Adrenal gland (tissue), 12 donors: ENCODE measurements around the gene HOXB8. TPM values are rescaled to one million over a fixed set of nuclear protein-coding genes. Genes with fewer than 3 reads are reported as not detected.
A peak's percentile ranks its signal among the peaks of the same experiment; 100 is the strongest.

Experiments used
- DNase-seq, 7 donors: peaks; one replicate each; pipeline ENCODE4 v3.0.0-alpha.2; 2019 to 2020
- H3K27ac ChIP-seq, 5 donors: fragments of 200-600 bp; sonication (generic) in 4 of 5; 1 replicate in 3 of 5; 2 replicates in 2 of 5; pipeline versions ENCODE4 v1.5.1 to v1.8.0; 2016 to 2020; ENCODE audit warnings: mild to moderate bottlenecking in 1 of 5
- H3K27me3 ChIP-seq: fragments of 200-600 bp; 2 replicates; pipeline ENCODE4 v1.8.0; 2021
- H3K36me3 ChIP-seq, 2 donors: fragments of 200-600 bp; replicated peaks in 1 of 2; 1 replicate in 1 of 2; 2 replicates in 1 of 2; pipeline versions ENCODE4 v1.5.1 to v1.8.0; 2018 to 2022
- H3K4me1 ChIP-seq, 2 donors: fragments of 200-600 bp; replicated peaks in 1 of 2; 1 replicate in 1 of 2; 2 replicates in 1 of 2; pipeline versions ENCODE4 v1.5.1 to v1.8.0; 2018 to 2021
- H3K4me3 ChIP-seq, 4 donors: fragments of 200-600 bp; sonication (generic) in 3 of 4; one replicate each; pipeline ENCODE4 v1.5.1; 2016 to 2018
- H3K9me3 ChIP-seq, 3 donors: fragments of 200-600 bp; sonication (generic) in 1 of 3; replicated peaks in 1 of 3; 1 replicate in 2 of 3; 2 replicates in 1 of 3; pipeline versions ENCODE4 v1.5.1 to v1.8.0; 2016 to 2021
- CTCF ChIP-seq, 6 experiments: fragments of 450-650 bp in 4 of 6; fragments of 200-600 bp in 2 of 6; sonication (generic) in 1 of 6; IDR thresholded peaks; 1 replicate in 5 of 6; 2 replicates in 1 of 6; pipeline versions ENCODE4 v1.5.1 to v1.8.0; 2016 to 2021; ENCODE audit warnings: antibody characterized with exemption in 6 of 6, mild to moderate bottlenecking in 2 of 6, moderate library complexity in 1 of 6
- POLR2A ChIP-seq, 2 donors: fragments of 450-650 bp; IDR thresholded peaks; one replicate each; pipeline ENCODE4 v1.6.1; 2017; ENCODE audit warnings: antibody characterized with exemption in 2 of 2, mild to moderate bottlenecking in 2 of 2, moderate library complexity in 1 of 2
- WGBS, 4 donors: extraction: QIAGEN DNeasy Blood & Tissue Kit in 2 of 4; methylation state at CpG; one replicate each; pipeline versions ENCODE4 v1.1.5 to v1.1.7; 2013 to 2017; 5-methylcytosine and 5-hydroxymethylcytosine counted together
- intact Hi-C, 2 donors: fragments of 100-400 bp; cut with DNase I; formaldehyde crosslinking; loops; one replicate each; pipeline versions ENCODE4 v1.14.1 to v1.15.0; 2022 to 2023
- polyA plus RNA-seq, 3 donors: library from polyadenylated mRNA; stranded (reverse); fragments of 200-250 nt in 2 of 3; fragments of 350-450 nt in 1 of 3; fragmentation: Illumina TruSeq in 1 of 3; extraction: RNeasy Lipid Tissue Mini Kit (QIAGEN cat#74804) in 1 of 3; gene quantifications; one replicate each; pipeline ENCODE4 v1.2.3, GENCODE V29; 2013 to 2014
- total RNA-seq, 9 donors: library from RNA; depleted of rRNA in 4 of 9; stranded (reverse); fragments of >200 nt in 4 of 9; fragments of 120-200 nt in 1 of 9; fragmentation: NEBNext Ultra II Directional in 1 of 9; extraction: Animal tissue kit (Norgen Biotek cat#: 25700) in 1 of 9; gene quantifications; one replicate each; pipeline versions ENCODE4 v1.1.0 to v1.2.4, GENCODE V29; 2013 to 2023
- donor health status: healthy with polysubstance abuse.
- donor health status: Bipolar disorder and iron deficiency.
- donor health status: DM: yes; HTN: yes; CAD: no.
- donor health status: DM: no; HTN: no; CAD: no.
- donor health status: DM: no; HTN: no; CAD: no.
- donor health status: DM: yes; HTN: yes; CAD: no.

HOXB8 gene
- total and polyA plus RNA-seq, 12 donors, result 0.72 to 13.3 (median 5.9) TPM

- H3K4me3 ChIP-seq, result peak overlapping the region in 2 of 4 donors; percentile 45 to 85
- TF ChIP-seq POLR2A (IDR thresholded peaks at IDR 0.05) (no peak), CTCF (IDR thresholded peaks at IDR 0.05) (no peak)
- peaks cover 3 to 30% of the 10 kb centered on the region in 2 donors for H3K4me1 ChIP-seq
- intact Hi-C loops, result loop anchor here (5.0 kb wide), 1 partner anchor 37 kb away; no protein-coding TSS in a partner anchor
- H3K36me3 ChIP-seq, result no peaks in the 10 kb centered on the region
- DNase-seq, result no peak
- no peaks in the 10 kb centered on the region for H3K9me3 ChIP-seq
- peak overlapping the region in 3 of 5 donors; percentile 45 to 87 (median 83) for H3K27ac ChIP-seq
- H3K27me3 ChIP-seq, result no peaks in the 10 kb centered on the region
- WGBS, 4 donors, result 21 to 27% (median 24%) methylated on average over 31 to 43 of the region's 43 CpGs
These were observed 36.2 kb downstream of the HOXB8 start for GRCh38 chr17:48578616-48579470.

- WGBS, 4 donors, result 0 to 1% (median 1%) methylated on average over 14 to 58 of the region's 58 CpGs
- peaks cover 3 to 24% of the 10 kb centered on the region in 2 donors for H3K4me1 ChIP-seq
- no peaks in the 10 kb centered on the region for H3K27me3 ChIP-seq
- H3K27ac ChIP-seq, result peak within 1 kb of the TSS in 3 of 5 donors; percentile 45 to 87 (median 83)
- intact Hi-C loops, result loop anchor here (5.0 kb wide), 1 partner anchor 36 kb away; no protein-coding TSS in a partner anchor
- no peaks in the 10 kb centered on the region for H3K36me3 ChIP-seq
- TF ChIP-seq POLR2A (IDR thresholded peaks at IDR 0.05), result peak in 1 of 2 donors; percentile 14
- no peak for TF ChIP-seq CTCF (IDR thresholded peaks at IDR 0.05)
- H3K9me3 ChIP-seq, result no peaks in the 10 kb centered on the region
- H3K4me3 ChIP-seq, result peak within 1 kb of the TSS in 3 of 4 donors; percentile 45 to 85 (median 62)
- peak; percentile 73 to 90 (median 85) for DNase-seq
These were observed 37.0 kb downstream of the HOXB8 start, which contains the start of gene HOXB4 for GRCh38 chr17:48577946-48578615. HOXB4 (minus strand) TSS chr17:48578350; CDS start chr17:48578319, 31 bp downstream.

- Histone ChIP-seq H3K36me3 (no peaks in the 10 kb centered on the region), H3K4me3 (peak overlapping the region in 3 of 4 donors; percentile 45 to 85 (median 62)), H3K27me3 (no peaks in the 10 kb centered on the region), H3K9me3 (no peaks in the 10 kb centered on the region), H3K4me1 (peaks cover 3 to 30% of the 10 kb centered on the region in 2 donors), H3K27ac (peak overlapping the region in 3 of 5 donors; percentile 45 to 87 (median 83))
- no peak for TF ChIP-seq POLR2A (IDR thresholded peaks at IDR 0.05)
- no peak for TF ChIP-seq CTCF (IDR thresholded peaks at IDR 0.05)
- DNase-seq, result peak in 2 of 7 donors; percentile 46
- intact Hi-C loops, result loop anchor here (5.0 kb wide), 1 partner anchor 35 kb away; no protein-coding TSS in a partner anchor
- WGBS, 4 donors, result 3 to 16% (median 5%) methylated on average over 8 to 19 of the region's 19 CpGs
These were observed 37.7 kb downstream of the HOXB8 start for GRCh38 chr17:48577330-48577945.
